GM12878 (cell line): Measurements from ENCODE around the gene PLVAP.

ENCODE experiments used
- EGR1 ChIP-seq, 2 experiments: IDR thresholded peaks; 1 replicate in 1 of 2; 2 replicates in 1 of 2; pipeline ENCODE4 v1.6.1; 2011 to 2012; ENCODE audit warnings: low read depth in 2 of 2, low read length in 2 of 2, borderline replicate concordance in 1 of 2, mild to moderate bottlenecking in 1 of 2, moderate library complexity in 1 of 2
- EZH2 ChIP-seq: IDR thresholded peaks from 2 replicates; pipeline ENCODE4 v1.6.1; 2012; ENCODE audit warnings: low read depth, mild to moderate bottlenecking, control low read depth, inconsistent platforms, low read length, borderline replicate concordance; ENCODE audit not compliant: control insufficient read depth
- MTA3 ChIP-seq: IDR thresholded peaks from 2 replicates; pipeline ENCODE4 v1.6.1; 2012; ENCODE audit warnings: low read length, inconsistent platforms, borderline replicate concordance
- POLR2A ChIP-seq: IDR thresholded peaks from 2 replicates; pipeline ENCODE4 v1.6.1; 2011; ENCODE audit warnings: low read depth, mild to moderate bottlenecking, low read length
- SIN3A ChIP-seq: IDR thresholded peaks from 2 replicates; pipeline ENCODE4 v1.6.1; 2012; ENCODE audit warnings: low read depth, low read length, improper control_type of control experiment
- TCF3 ChIP-seq: IDR thresholded peaks from 2 replicates; pipeline ENCODE4 v1.6.1; 2012; ENCODE audit warnings: low read depth, mild to moderate bottlenecking, low read length, borderline replicate concordance; ENCODE audit not compliant: insufficient read depth
- ZBED1 ChIP-seq: IDR thresholded peaks from 2 replicates; pipeline ENCODE4 v1.6.1; 2016; ENCODE audit warnings: borderline replicate concordance
- TF ChIP-seq, protein P1 (sequence below), 3 experiments: IDR thresholded peaks in 2 of 3; conservative IDR thresholded peaks in 1 of 3; 2 replicates each; pipeline ENCODE4 v1.5.1; 2011; ENCODE audit warnings: low read depth in 3 of 3, low read length in 3 of 3, mild to moderate bottlenecking in 3 of 3, control low read depth in 2 of 3, moderate library complexity in 2 of 3, inconsistent platforms in 1 of 3, mixed read lengths in 1 of 3; ENCODE audit not compliant: control insufficient read depth in 2 of 3, insufficient read depth in 1 of 3; ENCODE audit errors: extremely low read depth in 1 of 3
- TF ChIP-seq, protein P2 (sequence below): IDR thresholded peaks from 2 replicates; pipeline ENCODE4 v1.6.1; 2012; ENCODE audit warnings: low read depth, low read length, improper control_type of control experiment
- TF ChIP-seq, protein P3 (sequence below): IDR thresholded peaks from 2 replicates; pipeline ENCODE4 v1.6.1; 2012; ENCODE audit warnings: low read depth, low read length, improper control_type of control experiment
- TF ChIP-seq, protein P4 (sequence below): fragments of 450-650 bp; IDR thresholded peaks from 2 replicates; pipeline ENCODE4 v1.6.1; 2016; ENCODE audit warnings: mild to moderate bottlenecking, moderate library complexity, borderline replicate concordance

DNA sequence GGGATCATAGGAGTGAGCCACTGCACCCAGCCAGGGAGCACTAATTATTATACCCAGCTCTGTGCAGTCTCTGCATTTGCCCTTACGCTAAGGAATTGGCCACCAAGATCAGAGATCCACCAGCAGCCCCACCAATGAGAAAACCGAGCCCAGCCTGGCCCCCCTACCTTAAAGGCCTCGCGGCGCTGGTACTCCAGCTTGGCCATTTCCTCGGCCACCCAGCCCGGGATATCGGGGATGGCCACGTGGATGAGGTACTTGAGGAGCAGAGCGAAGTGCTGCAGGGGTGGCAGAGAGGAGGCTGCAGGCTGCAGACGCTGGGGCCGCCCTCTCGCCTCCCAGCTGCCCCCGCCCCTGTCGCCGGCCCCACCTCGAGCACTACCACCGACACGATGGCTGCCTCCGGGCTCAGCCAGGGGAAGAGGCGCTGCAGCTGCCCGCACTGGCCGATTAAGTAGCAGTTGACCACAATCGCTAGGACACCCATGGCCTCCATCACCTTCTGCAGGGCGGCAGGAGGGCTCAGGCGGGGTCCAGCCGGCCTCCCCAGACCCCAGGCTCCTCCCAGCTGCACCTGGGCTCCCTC lies 50.0 kb downstream of the PLVAP start:
- TF ChIP-seq, protein P1, sequence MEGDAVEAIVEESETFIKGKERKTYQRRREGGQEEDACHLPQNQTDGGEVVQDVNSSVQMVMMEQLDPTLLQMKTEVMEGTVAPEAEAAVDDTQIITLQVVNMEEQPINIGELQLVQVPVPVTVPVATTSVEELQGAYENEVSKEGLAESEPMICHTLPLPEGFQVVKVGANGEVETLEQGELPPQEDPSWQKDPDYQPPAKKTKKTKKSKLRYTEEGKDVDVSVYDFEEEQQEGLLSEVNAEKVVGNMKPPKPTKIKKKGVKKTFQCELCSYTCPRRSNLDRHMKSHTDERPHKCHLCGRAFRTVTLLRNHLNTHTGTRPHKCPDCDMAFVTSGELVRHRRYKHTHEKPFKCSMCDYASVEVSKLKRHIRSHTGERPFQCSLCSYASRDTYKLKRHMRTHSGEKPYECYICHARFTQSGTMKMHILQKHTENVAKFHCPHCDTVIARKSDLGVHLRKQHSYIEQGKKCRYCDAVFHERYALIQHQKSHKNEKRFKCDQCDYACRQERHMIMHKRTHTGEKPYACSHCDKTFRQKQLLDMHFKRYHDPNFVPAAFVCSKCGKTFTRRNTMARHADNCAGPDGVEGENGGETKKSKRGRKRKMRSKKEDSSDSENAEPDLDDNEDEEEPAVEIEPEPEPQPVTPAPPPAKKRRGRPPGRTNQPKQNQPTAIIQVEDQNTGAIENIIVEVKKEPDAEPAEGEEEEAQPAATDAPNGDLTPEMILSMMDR (IDR thresholded peaks at IDR 0.05 in 2 of 3, conservative IDR thresholded peaks at IDR 0.05 in 1 of 3; ENCODE audit: control insufficient read depth in 2 of 3, extremely low read depth in 1 of 3, insufficient read depth in 1 of 3, low read depth in 3 of 3, low read length in 3 of 3) = no peak
- TF ChIP-seq EGR1 (IDR thresholded peaks at IDR 0.05; ENCODE audit: borderline replicate concordance in 1 of 2, low read depth in 2 of 2, low read length in 2 of 2) (no peak), EZH2 (no peak), TCF3 (no peak), MTA3 (no peak), POLR2A (no peak), SIN3A (no peak), ZBED1 (no peak)
- TF ChIP-seq, protein P2, sequence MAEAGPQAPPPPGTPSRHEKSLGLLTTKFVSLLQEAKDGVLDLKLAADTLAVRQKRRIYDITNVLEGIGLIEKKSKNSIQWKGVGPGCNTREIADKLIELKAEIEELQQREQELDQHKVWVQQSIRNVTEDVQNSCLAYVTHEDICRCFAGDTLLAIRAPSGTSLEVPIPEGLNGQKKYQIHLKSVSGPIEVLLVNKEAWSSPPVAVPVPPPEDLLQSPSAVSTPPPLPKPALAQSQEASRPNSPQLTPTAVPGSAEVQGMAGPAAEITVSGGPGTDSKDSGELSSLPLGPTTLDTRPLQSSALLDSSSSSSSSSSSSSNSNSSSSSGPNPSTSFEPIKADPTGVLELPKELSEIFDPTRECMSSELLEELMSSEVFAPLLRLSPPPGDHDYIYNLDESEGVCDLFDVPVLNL = no peak
- TF ChIP-seq, protein P3, sequence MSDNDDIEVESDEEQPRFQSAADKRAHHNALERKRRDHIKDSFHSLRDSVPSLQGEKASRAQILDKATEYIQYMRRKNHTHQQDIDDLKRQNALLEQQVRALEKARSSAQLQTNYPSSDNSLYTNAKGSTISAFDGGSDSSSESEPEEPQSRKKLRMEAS = no peak
- TF ChIP-seq, protein P4, sequence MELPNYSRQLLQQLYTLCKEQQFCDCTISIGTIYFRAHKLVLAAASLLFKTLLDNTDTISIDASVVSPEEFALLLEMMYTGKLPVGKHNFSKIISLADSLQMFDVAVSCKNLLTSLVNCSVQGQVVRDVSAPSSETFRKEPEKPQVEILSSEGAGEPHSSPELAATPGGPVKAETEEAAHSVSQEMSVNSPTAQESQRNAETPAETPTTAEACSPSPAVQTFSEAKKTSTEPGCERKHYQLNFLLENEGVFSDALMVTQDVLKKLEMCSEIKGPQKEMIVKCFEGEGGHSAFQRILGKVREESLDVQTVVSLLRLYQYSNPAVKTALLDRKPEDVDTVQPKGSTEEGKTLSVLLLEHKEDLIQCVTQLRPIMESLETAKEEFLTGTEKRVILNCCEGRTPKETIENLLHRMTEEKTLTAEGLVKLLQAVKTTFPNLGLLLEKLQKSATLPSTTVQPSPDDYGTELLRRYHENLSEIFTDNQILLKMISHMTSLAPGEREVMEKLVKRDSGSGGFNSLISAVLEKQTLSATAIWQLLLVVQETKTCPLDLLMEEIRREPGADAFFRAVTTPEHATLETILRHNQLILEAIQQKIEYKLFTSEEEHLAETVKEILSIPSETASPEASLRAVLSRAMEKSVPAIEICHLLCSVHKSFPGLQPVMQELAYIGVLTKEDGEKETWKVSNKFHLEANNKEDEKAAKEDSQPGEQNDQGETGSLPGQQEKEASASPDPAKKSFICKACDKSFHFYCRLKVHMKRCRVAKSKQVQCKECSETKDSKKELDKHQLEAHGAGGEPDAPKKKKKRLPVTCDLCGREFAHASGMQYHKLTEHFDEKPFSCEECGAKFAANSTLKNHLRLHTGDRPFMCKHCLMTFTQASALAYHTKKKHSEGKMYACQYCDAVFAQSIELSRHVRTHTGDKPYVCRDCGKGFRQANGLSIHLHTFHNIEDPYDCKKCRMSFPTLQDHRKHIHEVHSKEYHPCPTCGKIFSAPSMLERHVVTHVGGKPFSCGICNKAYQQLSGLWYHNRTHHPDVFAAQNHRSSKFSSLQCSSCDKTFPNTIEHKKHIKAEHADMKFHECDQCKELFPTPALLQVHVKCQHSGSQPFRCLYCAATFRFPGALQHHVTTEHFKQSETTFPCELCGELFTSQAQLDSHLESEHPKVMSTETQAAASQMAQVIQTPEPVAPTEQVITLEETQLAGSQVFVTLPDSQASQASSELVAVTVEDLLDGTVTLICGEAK = no peak
